Retinal pigment epithelial cell (primary cell): ENCODE data around the gene SLC6A9.
A peak's percentile ranks its signal among the peaks of the same experiment; 100 is the strongest.

Source experiments
- DNase-seq: peaks from one replicate; pipeline ENCODE4 v3.0.0-alpha.2; 2010; ENCODE audit warnings: low read depth
- H3K4me3 ChIP-seq: 2 replicates; pipeline ENCODE4 v1.5.1; 2011; ENCODE audit warnings: mild to moderate bottlenecking, low read length, control low read depth, moderate library complexity
- CTCF ChIP-seq: conservative IDR thresholded peaks from 2 replicates; pipeline ENCODE4 v1.5.1; 2011; ENCODE audit warnings: low read depth, low read length, control low read depth, inconsistent platforms

SLC6A9 gene

GRCh38 chr1:44015206-44015605, 16.1 kb downstream of the SLC6A9 start:
- no peak for TF ChIP-seq CTCF
- no peak for DNase-seq
- no peak overlapping the region for H3K4me3 ChIP-seq

- TF ChIP-seq CTCF: no peak
- no peak for DNase-seq
Measured at GRCh38 chr1:44014365-44015104, 16.7 kb downstream of the SLC6A9 start.

GRCh38 chr1:44013949-44014348, 17.3 kb downstream of the SLC6A9 start:
- DNase-seq: no peak
- no peak overlapping the region for H3K4me3 ChIP-seq
- TF ChIP-seq CTCF: no peak

More at GRCh38 chr1:44014365-44015104, 16.7 kb downstream of the SLC6A9 start:
- H3K4me3 ChIP-seq: no peak overlapping the region

GRCh38 chr1:44012941-44013609, 18.2 kb downstream of the SLC6A9 start:
- peak; percentile 54 for DNase-seq
- no peak for TF ChIP-seq CTCF

GRCh38 chr1:44012404-44012803, 18.9 kb downstream of the SLC6A9 start:
- no peak for TF ChIP-seq CTCF
- no peak for DNase-seq

More at GRCh38 chr1:44012941-44013609, 18.2 kb downstream of the SLC6A9 start:
- no peak overlapping the region for H3K4me3 ChIP-seq

GRCh38 chr1:44010935-44011471, 20.3 kb downstream of the SLC6A9 start:
- no peak for TF ChIP-seq CTCF

More at GRCh38 chr1:44012404-44012803, 18.9 kb downstream of the SLC6A9 start:
- H3K4me3 ChIP-seq: no peak overlapping the region

More at GRCh38 chr1:44010935-44011471, 20.3 kb downstream of the SLC6A9 start:
- no peak overlapping the region for H3K4me3 ChIP-seq
- no peak for DNase-seq
